HepG2 (cell line): ENCODE measurements around the gene CDYL. TPM values are rescaled to one million over a fixed set of nuclear protein-coding genes. Genes with fewer than 3 reads are reported as not detected.

ENCODE experiments used
- ATAC-seq: fragments of 200-7000 bp; cut with Tn5 transposase; 3 replicates; pipeline ENCODE4 v1.9.1; 2020; ENCODE audit warnings: mild to moderate bottlenecking, moderate library complexity
- BruUV-seq: library from RNA; stranded (reverse); fragments of 400-500 nt; replicated peaks from 2 replicates; lab custom pipeline; 2021; lab: Mats Ljungman, UMichigan
- CTCF ChIA-PET: fragments of 300-600 bp; formaldehyde crosslinking; extraction: SDS; loops from one replicate; lab custom pipeline; 2021; ENCODE audit warnings: low total read pairs, inconsistent platforms, low intra/inter-chr PET ratio; lab: Yijun Ruan, JAX
- POLR2A ChIA-PET: fragments of 350-600 bp; sonication (Branson Sonifier 250); formaldehyde crosslinking; loops from one replicate; lab custom pipeline; 2020; ENCODE audit warnings: antibody characterized with exemption, inconsistent platforms; lab: Yijun Ruan, JAX
- DNase-seq: peaks from one replicate; pipeline ENCODE4 v3.0.0-alpha.2; 2015; ENCODE audit warnings: low spot score
- FAIRE-seq: peaks from 3 replicates; lab custom pipeline; 2011; peaks lifted over from hg19 to GRCh38; lab: Jason Lieb, UNC
- H2AFZ ChIP-seq: one replicate; pipeline ENCODE4 v1.6.1; 2011; ENCODE audit warnings: low read length, inconsistent platforms
- H3K27ac ChIP-seq: fragments of 300-600 bp; 3 replicates; pipeline ENCODE4 v1.8.0; 2011; ENCODE audit warnings: mixed run types, mild to moderate bottlenecking, mixed read lengths, low read length, inconsistent platforms; ENCODE audit not compliant: insufficient read depth; ENCODE audit errors: extremely low read length
- H3K27me3 ChIP-seq, 2 experiments: fragments of 200-600 bp in 1 of 2; 2 replicates in 1 of 2; 3 replicates in 1 of 2; pipeline versions ENCODE4 v1.6.0 to v1.8.0; 2011; ENCODE audit warnings: low read length in 2 of 2, mild to moderate bottlenecking in 2 of 2, moderate library complexity in 2 of 2, inconsistent platforms in 1 of 2; ENCODE audit not compliant: insufficient read depth in 2 of 2, control insufficient read depth in 1 of 2
- H3K36me3 ChIP-seq, 2 experiments: fragments of 200-600 bp in 1 of 2; replicated peaks in 1 of 2; 2 replicates in 1 of 2; 3 replicates in 1 of 2; pipeline versions ENCODE4 v1.5.1 to v1.8.0; 2011; ENCODE audit warnings: low read length in 2 of 2, inconsistent platforms in 1 of 2; ENCODE audit not compliant: insufficient read depth in 2 of 2, control insufficient read depth in 1 of 2
- H3K4me1 ChIP-seq: 2 replicates; pipeline ENCODE4 v1.5.1; 2012; ENCODE audit warnings: low read length, inconsistent platforms; ENCODE audit not compliant: insufficient read depth
- H3K4me2 ChIP-seq: 2 replicates; pipeline ENCODE4 v1.6.0; 2011; ENCODE audit warnings: low read depth, low read length, inconsistent platforms
- H3K4me3 ChIP-seq, 3 experiments: fragments of 200-600 bp in 1 of 3; sonication (generic), shearing (Covaris generic) in 1 of 3; replicated peaks in 1 of 3; 2 replicates each; pipeline ENCODE4 v1.5.1; 2011 to 2016; ENCODE audit warnings: low read length in 3 of 3, inconsistent platforms in 2 of 3, low read depth in 2 of 3, mild to moderate bottlenecking in 2 of 3, control low read depth in 1 of 3, mixed read lengths in 1 of 3; ENCODE audit not compliant: insufficient read depth in 1 of 3
- H3K79me2 ChIP-seq: one replicate; pipeline ENCODE4 v1.6.1; 2011; ENCODE audit warnings: low read length, inconsistent platforms; ENCODE audit not compliant: insufficient read depth
- H3K9ac ChIP-seq: 2 replicates; pipeline ENCODE4 v1.6.0; 2011; ENCODE audit warnings: mild to moderate bottlenecking, low read depth, low read length, inconsistent platforms; ENCODE audit not compliant: insufficient read depth
- H3K9me3 ChIP-seq: 2 replicates; pipeline ENCODE4 v1.5.1; 2012; ENCODE audit warnings: mild to moderate bottlenecking, low read length
- H4K20me1 ChIP-seq: 2 replicates; pipeline ENCODE4 v1.6.0; 2011; ENCODE audit warnings: inconsistent platforms, mild to moderate bottlenecking, low read length, moderate library complexity; ENCODE audit not compliant: insufficient read depth
- ASH2L ChIP-seq: fragments of 300-600, 200-600 bp; sonication (generic); IDR thresholded peaks from 2 replicates; pipeline ENCODE4 v1.7.0; 2017; ENCODE audit warnings: low read depth, mild to moderate bottlenecking, moderate library complexity, mixed read lengths, low read length; ENCODE audit not compliant: insufficient read length
- ATF7-NPFF ChIP-seq: sonication (generic); formaldehyde crosslinking; IDR thresholded peaks from 2 replicates; pipeline ENCODE4 v1.8.1; 2023; ENCODE audit warnings: mild to moderate bottlenecking, low read depth, missing genetic modification reagents, moderate library complexity
- FOXC1 ChIP-seq: sonication (generic); formaldehyde crosslinking; IDR thresholded peaks from 2 replicates; pipeline ENCODE4 v1.8.0; 2022; ENCODE audit warnings: mild to moderate bottlenecking, missing genetic modification reagents, borderline replicate concordance
- MED1 ChIP-seq: sonication (generic); formaldehyde crosslinking; IDR thresholded peaks from 2 replicates; pipeline ENCODE4 v1.4.0; 2020; ENCODE audit warnings: missing genetic modification reagents
- MTF2 ChIP-seq: sonication (generic); formaldehyde crosslinking; IDR thresholded peaks from 2 replicates; pipeline ENCODE4 v1.5.0; 2020; ENCODE audit warnings: missing genetic modification reagents, borderline replicate concordance
- NCOA1 ChIP-seq: sonication (generic); formaldehyde crosslinking; IDR thresholded peaks from 2 replicates; pipeline ENCODE4 v1.9.0; 2021; ENCODE audit warnings: missing genetic modification reagents
- NKX3-1 ChIP-seq: sonication (generic); formaldehyde crosslinking; IDR thresholded peaks from 2 replicates; pipeline ENCODE4 v1.5.0; 2020; ENCODE audit warnings: missing genetic modification reagents
- POLR2AphosphoS5 ChIP-seq: IDR thresholded peaks from 2 replicates; pipeline ENCODE4 v1.6.1; 2012; ENCODE audit warnings: low read depth, low read length
- POLR2G ChIP-seq: fragments of 200-400 bp; formaldehyde crosslinking; IDR thresholded peaks from 2 replicates; pipeline ENCODE4 v1.6.1; 2018; ENCODE audit warnings: mild to moderate bottlenecking, low read depth, low read length, moderate library complexity
- RFX3 ChIP-seq: IDR thresholded peaks from 2 replicates; pipeline ENCODE4 v1.6.1; 2016; ENCODE audit warnings: missing biosample characterization, missing genetic modification reagents
- SP140L ChIP-seq: sonication (generic); formaldehyde crosslinking; IDR thresholded peaks from 2 replicates; pipeline ENCODE4 v1.4.0; 2020; ENCODE audit warnings: missing genetic modification reagents, borderline replicate concordance
- THYN1 ChIP-seq: sonication (generic); formaldehyde crosslinking; IDR thresholded peaks from 2 replicates; pipeline ENCODE4 v1.8.1; 2023; ENCODE audit warnings: low read depth, mild to moderate bottlenecking, moderate library complexity, missing genetic modification reagents, borderline replicate concordance
- YY1 ChIP-seq: IDR thresholded peaks from 2 replicates; pipeline ENCODE4 v1.6.1; 2011; ENCODE audit warnings: low read length, low read depth, moderate library complexity, mild to moderate bottlenecking; ENCODE audit not compliant: insufficient read depth, insufficient replicate concordance
- ZNF281 ChIP-seq: sonication (generic); formaldehyde crosslinking; IDR thresholded peaks from 2 replicates; pipeline ENCODE4 v1.4.0; 2020; ENCODE audit warnings: missing genetic modification reagents, borderline replicate concordance
- ZNF317 ChIP-seq: sonication (generic); formaldehyde crosslinking; IDR thresholded peaks from 2 replicates; pipeline ENCODE4 v1.5.0; 2020; ENCODE audit warnings: mild to moderate bottlenecking, missing genetic modification reagents
- ZNF382 ChIP-seq: sonication (generic); formaldehyde crosslinking; IDR thresholded peaks from 2 replicates; pipeline ENCODE4 v1.5.0; 2020; ENCODE audit warnings: missing genetic modification reagents, mild to moderate bottlenecking, borderline replicate concordance
- ZSCAN25 ChIP-seq: sonication (generic); formaldehyde crosslinking; IDR thresholded peaks from 2 replicates; pipeline ENCODE4 v1.8.0; 2022; ENCODE audit warnings: mild to moderate bottlenecking, missing genetic modification reagents
- WGBS: methylation state at CpG from one replicate; pipeline ENCODE4 v1.1.6; 2017; ENCODE audit warnings: low lambda C conversion rate; 5-methylcytosine and 5-hydroxymethylcytosine counted together
- in situ Hi-C: cut with HindIII; loops from 2 replicates; pipeline ENCODE4 v1.10.0; 2017; ENCODE audit warnings: low pct_unique_long_range_greater_than_20kb; ENCODE audit not compliant: extremely low pct_ligation_motif_present
- intact Hi-C: fragments of 100-400 bp; cut with micrococcal nuclease; formaldehyde crosslinking; loops from one replicate; pipeline ENCODE4 v1.10.0; 2022; ENCODE audit not compliant: unreplicated experiment
- polyA plus RNA-seq, 8 experiments: library from polyadenylated mRNA; depleted of rRNA in 3 of 8; stranded (reverse) in 7 of 8; unstranded in 1 of 8; fragments of >200 nt; fragmentation: Illumina TruSeq in 4 of 8; extraction: Trizol in 4 of 8; gene quantifications; 2 replicates each; pipeline versions ENCODE4 v1.2.1 to v1.2.3, GENCODE V29; 2011 to 2016; ENCODE audit warnings: low read depth in 4 of 8, missing spikeins in 1 of 8, mixed read lengths in 1 of 8; ENCODE audit not compliant: insufficient read depth in 1 of 8
- total RNA-seq, 5 experiments: library from RNA; depleted of rRNA; stranded (reverse); fragments of >200 nt; fragmentation: Illumina TruSeq; extraction: Trizol; gene quantifications; 2 replicates each; pipeline ENCODE4 v1.2.3, GENCODE V29; 2016; ENCODE audit warnings: low read depth in 1 of 5
- TF ChIP-seq, protein P1 (sequence below): IDR thresholded peaks from 2 replicates; pipeline ENCODE4 v1.6.1; 2016; ENCODE audit warnings: low read depth
- TF ChIP-seq, protein P2 (sequence below): sonication (generic); formaldehyde crosslinking; IDR thresholded peaks from 2 replicates; pipeline ENCODE4 v1.4.0; 2020; ENCODE audit warnings: mild to moderate bottlenecking, missing genetic modification reagents

Gene CDYL
- total and polyA plus RNA-seq, 2 of the 13 experiments (the other 11 are each of a cell fraction or from before 2014, with no cell fraction given) = 22.8 to 105 TPM

DNA sequence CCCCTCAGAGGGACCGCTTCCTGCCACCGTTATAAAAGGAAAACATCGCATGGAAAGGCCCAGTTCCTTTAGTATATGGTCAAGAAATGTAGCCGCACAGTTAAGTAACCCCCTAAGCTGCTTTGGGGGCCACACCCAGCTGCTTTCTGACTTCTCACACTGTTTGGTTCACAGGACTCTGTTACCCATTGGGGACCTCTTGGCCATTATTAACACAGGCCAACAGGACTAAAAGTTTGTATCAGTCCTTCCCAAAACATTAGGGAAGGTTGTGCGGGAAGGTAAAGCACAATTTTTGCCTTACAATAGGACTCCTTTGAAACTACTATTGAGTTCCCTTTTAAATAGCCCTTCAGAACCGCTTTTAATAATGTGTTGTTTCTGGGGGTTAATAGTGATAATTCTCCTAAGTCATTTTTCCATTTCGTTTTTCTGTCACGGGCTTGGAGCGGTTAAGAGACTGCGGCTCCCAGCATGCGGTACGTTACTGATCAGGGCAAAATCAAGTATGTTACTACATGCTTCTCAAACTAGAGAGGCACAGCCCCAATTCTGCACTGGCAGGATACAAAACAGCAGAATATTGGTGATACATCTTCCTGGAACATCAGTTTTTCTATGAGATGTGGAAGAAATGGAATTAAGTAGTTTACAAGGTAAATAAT is 228.3 kb downstream of the CDYL start:
- peaks cover 38% of the 10 kb centered on the region for H3K4me1 ChIP-seq
- no peak for DNase-seq
- ChIA-PET CTCF (interaction anchor here (2.1 kb wide), 1 partner anchor 26 kb away, joined by 7 read pairs; no protein-coding TSS in a partner anchor), POLR2A (interaction anchor here (1.0 to 2.3 kb wide), 8 partner anchors 9 to 228 kb away, joined by 3 to 26 read pairs (median 7); partner anchors contain the start of gene CDYL)
- no peaks in the 10 kb centered on the region for H3K9me3 ChIP-seq
- peak overlapping the region; percentile 87 for H3K9ac ChIP-seq
- no peaks in the 10 kb centered on the region for H4K20me1 ChIP-seq
- peak overlapping the region; percentile 11 for H2AFZ ChIP-seq
- peaks cover 8 to 21% of the 10 kb centered on the region in 2 experiments for H3K36me3 ChIP-seq
- H3K27me3 ChIP-seq = no peaks in the 10 kb centered on the region
- BruUV-seq = TSS peak; percentile 88
- peak overlapping the region; percentile 65 to 80 (median 68) for H3K4me3 ChIP-seq
- intact Hi-C loops = loop anchor here (1.0 kb wide), 2 partner anchors 13 to 26 kb away; no protein-coding TSS in a partner anchor
- peak overlapping the region; percentile 96 for H3K27ac ChIP-seq
- peaks cover 7% of the 10 kb centered on the region for H3K79me2 ChIP-seq
- ATAC-seq = no peak; the same call in 2 of the 3 replicates
- H3K4me2 ChIP-seq = peak overlapping the region; percentile 94
- in situ Hi-C loops = no loop called here
- FAIRE-seq = no peak
- WGBS = 50% methylated on average over 12 of the region's 12 CpGs
- TF ChIP-seq, protein P1, sequence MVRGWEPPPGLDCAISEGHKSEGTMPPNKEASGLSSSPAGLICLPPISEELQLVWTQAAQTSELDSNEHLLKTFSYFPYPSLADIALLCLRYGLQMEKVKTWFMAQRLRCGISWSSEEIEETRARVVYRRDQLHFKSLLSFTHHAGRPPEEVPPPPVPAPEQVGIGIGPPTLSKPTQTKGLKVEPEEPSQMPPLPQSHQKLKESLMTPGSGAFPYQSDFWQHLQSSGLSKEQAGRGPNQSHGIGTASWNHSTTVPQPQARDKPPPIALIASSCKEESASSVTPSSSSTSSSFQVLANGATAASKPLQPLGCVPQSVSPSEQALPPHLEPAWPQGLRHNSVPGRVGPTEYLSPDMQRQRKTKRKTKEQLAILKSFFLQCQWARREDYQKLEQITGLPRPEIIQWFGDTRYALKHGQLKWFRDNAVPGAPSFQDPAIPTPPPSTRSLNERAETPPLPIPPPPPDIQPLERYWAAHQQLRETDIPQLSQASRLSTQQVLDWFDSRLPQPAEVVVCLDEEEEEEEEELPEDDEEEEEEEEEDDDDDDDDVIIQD (CRISPR knock-in tag) = peak; percentile 5; the same call in 1 of the 2 replicates
- TF ChIP-seq ZNF317 (CRISPR knock-in tag) (peak; percentile 13; the same call in 1 of the 2 replicates), NKX3-1 (CRISPR knock-in tag) (peak; percentile 57; the same call in 1 of the 2 replicates), ASH2L (peak; percentile 79), NCOA1 (CRISPR knock-in tag) (0 out of 2 replicates have a peak, but pooled peaks have one; percentile 76), ZNF281 (CRISPR knock-in tag) (0 out of 2 replicates have a peak, but pooled peaks have one; percentile 16), FOXC1 (0 out of 2 replicates have a peak, but pooled peaks have one; percentile 13), RFX3 (no peak), THYN1 (0 out of 2 replicates have a peak, but pooled peaks have one; percentile 25), POLR2G (peak; percentile 84; the same call in 1 of the 2 replicates), POLR2AphosphoS5 (peak; percentile 60), MED1 (peak; percentile 47; the same call in 1 of the 2 replicates), ZNF382 (CRISPR knock-in tag) (no peak), SP140L (CRISPR knock-in tag) (no peak), YY1 (no peak), ZSCAN25 (CRISPR knock-in tag) (no peak), MTF2 (0 out of 2 replicates have a peak, but pooled peaks have one; percentile 76), ATF7-NPFF (CRISPR knock-in tag) (no peak)
- TF ChIP-seq, protein P2, sequence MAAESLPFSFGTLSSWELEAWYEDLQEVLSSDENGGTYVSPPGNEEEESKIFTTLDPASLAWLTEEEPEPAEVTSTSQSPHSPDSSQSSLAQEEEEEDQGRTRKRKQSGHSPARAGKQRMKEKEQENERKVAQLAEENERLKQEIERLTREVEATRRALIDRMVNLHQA (CRISPR knock-in tag) = no peak
